ENCODE measurements around the gene EIF2S3. TPM values are rescaled to one million over a fixed set of nuclear protein-coding genes. Genes with fewer than 3 reads are reported as not detected.

Gene EIF2S3
- total and polyA plus RNA-seq, 10 of the 15 experiments (the other 5 are each of a cell fraction or from before 2014, with no cell fraction given), result 115 to 385 (median 201) TPM

GRCh38 chrX:24023544-24023943, 31.2 kb upstream of the EIF2S3 start:
- DNase-seq (ENCODE audit: low read depth, low spot score), result no peak
- H3K9ac ChIP-seq (ENCODE audit: control insufficient read depth, insufficient read depth, low read length), result peak overlapping the region; percentile 78
- no TSS peak for BruUV-seq (replicated peaks)
- no peaks in the 10 kb centered on the region for H3K36me3 ChIP-seq (ENCODE audit: control insufficient read depth in 2 of 2, insufficient read depth in 2 of 2, low read length in 1 of 2)
- 0% methylated on average over 1 of the region's 1 CpG for WGBS (ENCODE audit: insufficient coverage, insufficient replicate concordance, low lambda C conversion rate, missing lambda C conversion rate)
- no peaks in the 10 kb centered on the region for H3K4me1 ChIP-seq (ENCODE audit: control insufficient read depth, insufficient read depth, low read length)
- H3K27me3 ChIP-seq (replicated peaks in 1 of 2; ENCODE audit: control insufficient read depth in 2 of 2, insufficient read depth in 2 of 2, low read length in 1 of 2), result no peaks in the 10 kb centered on the region
- H3K79me2 ChIP-seq (ENCODE audit: control insufficient read depth, insufficient read depth, low read length), result peaks cover 59% of the 10 kb centered on the region
- ChIA-PET POLR2A (no interaction called here), SMC1A (ENCODE audit: uncharacterized antibody, unreplicated experiment) (interaction anchor here (0.8 to 1.4 kb wide), 4 partner anchors 21 to 144 kb away, joined by 3 to 8 read pairs (median 4); no protein-coding TSS in a partner anchor), CTCF (interaction anchor here (1.4 to 1.8 kb wide), 2 partner anchors 9 to 31 kb away, joined by 3 to 7 read pairs; partner anchors contain the start of gene EIF2S3), RAD21 (ENCODE audit: unreplicated experiment) (interaction anchor here (1.2 to 1.4 kb wide), 2 partner anchors 30 to 70 kb away, joined by 3 read pairs; no protein-coding TSS in a partner anchor)
- no peaks in the 10 kb centered on the region for H4K20me1 ChIP-seq (ENCODE audit: control insufficient read depth, insufficient read depth)
- TF ChIP-seq RFX5 (IDR thresholded peaks at IDR 0.05; ENCODE audit: low read depth, low read length), result no peak
- TF ChIP-seq SMARCA5 (IDR thresholded peaks at IDR 0.05), result no peak
- TF ChIP-seq FOS (IDR thresholded peaks at IDR 0.05; ENCODE audit: borderline replicate concordance, extremely low read depth, insufficient read length), result no peak
- no peak for TF ChIP-seq ELK1 (IDR thresholded peaks at IDR 0.05; ENCODE audit: low read depth, low read length)
- TF ChIP-seq ZNF687 (IDR thresholded peaks at IDR 0.05), result no peak
- TF ChIP-seq MYC (IDR thresholded peaks at IDR 0.05; ENCODE audit: insufficient read depth, insufficient read length, insufficient replicate concordance, low read length, severe bottlenecking), result no peak
- no peak for TF ChIP-seq ESRRA (IDR thresholded peaks at IDR 0.05; ENCODE audit: low read length)
- TF ChIP-seq POLR2AphosphoS2 (IDR thresholded peaks at IDR 0.05; ENCODE audit: low read depth, low read length), result no peak
- intact Hi-C loops (cut with micrococcal nuclease; ENCODE audit: unreplicated experiment) (loop anchor here (5.0 kb wide), 1 partner anchor 116 kb away; the partner anchor contains the start of genes APOO and CXorf58), in situ Hi-C loops (cut with MboI) (no loop called here)
- ATAC-seq, result no peak
- FAIRE-seq, result no peak
- no peak overlapping the region for H2AFZ ChIP-seq (ENCODE audit: control insufficient read depth, low read depth, low read length)
- H3K4me2 ChIP-seq (ENCODE audit: control insufficient read depth, insufficient read depth), result peak overlapping the region; percentile 33; the same call in 1 of the 2 replicates
- H3K9me3 ChIP-seq (replicated peaks; ENCODE audit: control insufficient read depth, insufficient read depth, low read length), result no peaks in the 10 kb centered on the region; the same call in 2 of the 3 replicates
- H3K27ac ChIP-seq (ENCODE audit: control insufficient read depth, insufficient read depth), result peak overlapping the region; percentile 72; the same call in 1 of the 2 replicates
- H3K4me3 ChIP-seq, result peak overlapping the region; percentile 61
